ENCODE results near the gene ZGPAT.

- no peak for TF ChIP-seq CTCF (conservative IDR thresholded peaks at IDR 0.05; ENCODE audit: low read depth, low read length)
- TF ChIP-seq EZH2 (IDR thresholded peaks at IDR 0.05; ENCODE audit: borderline replicate concordance, low read depth, low read length, poor library complexity, severe bottlenecking) = no peak
Measured at GRCh38 chr20:63660622-63661021, 47.2 kb upstream of the ZGPAT start.
